Fibroblast of mammary gland (primary cell): ENCODE data around the gene RNF17.
"Not testable (repeated sequence)": the region's sequence is repeated elsewhere in the genome, so short reads cannot be mapped to it uniquely, and the experiment has no call there.

Experiments used
- DNase-seq: peaks from one replicate; pipeline ENCODE4 v3.0.0-alpha.2; 2010; ENCODE audit warnings: low read depth
- H3K4me3 ChIP-seq: 2 replicates; pipeline ENCODE4 v1.5.1; 2011; ENCODE audit warnings: low read depth, mild to moderate bottlenecking, low read length, moderate library complexity; ENCODE audit not compliant: control insufficient read depth
- TF ChIP-seq, protein P1 (sequence below): conservative IDR thresholded peaks from 2 replicates; pipeline ENCODE4 v1.5.1; 2011; ENCODE audit warnings: low read depth, low read length, inconsistent platforms; ENCODE audit not compliant: control insufficient read depth, insufficient read depth

The RNF17 gene

DNA sequence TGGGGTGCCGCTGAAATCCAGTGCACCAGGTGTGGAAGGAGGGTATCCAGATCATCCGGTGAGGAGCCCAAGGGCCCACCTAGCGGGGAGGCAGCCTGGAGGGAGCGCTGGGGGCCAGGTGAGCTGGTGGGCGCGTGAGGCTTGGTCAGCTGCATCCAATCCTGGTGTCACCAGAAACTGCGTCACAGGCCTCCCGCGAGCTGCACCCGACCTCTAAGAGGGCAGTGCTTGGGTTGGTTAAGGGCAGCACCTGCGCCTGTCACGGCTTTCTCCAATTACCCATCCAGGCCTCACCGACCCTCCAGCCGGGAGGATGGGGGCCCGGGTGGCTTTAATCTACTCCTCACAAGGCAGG lies 284 bp downstream of the RNF17 start:
- TF ChIP-seq, protein P1, sequence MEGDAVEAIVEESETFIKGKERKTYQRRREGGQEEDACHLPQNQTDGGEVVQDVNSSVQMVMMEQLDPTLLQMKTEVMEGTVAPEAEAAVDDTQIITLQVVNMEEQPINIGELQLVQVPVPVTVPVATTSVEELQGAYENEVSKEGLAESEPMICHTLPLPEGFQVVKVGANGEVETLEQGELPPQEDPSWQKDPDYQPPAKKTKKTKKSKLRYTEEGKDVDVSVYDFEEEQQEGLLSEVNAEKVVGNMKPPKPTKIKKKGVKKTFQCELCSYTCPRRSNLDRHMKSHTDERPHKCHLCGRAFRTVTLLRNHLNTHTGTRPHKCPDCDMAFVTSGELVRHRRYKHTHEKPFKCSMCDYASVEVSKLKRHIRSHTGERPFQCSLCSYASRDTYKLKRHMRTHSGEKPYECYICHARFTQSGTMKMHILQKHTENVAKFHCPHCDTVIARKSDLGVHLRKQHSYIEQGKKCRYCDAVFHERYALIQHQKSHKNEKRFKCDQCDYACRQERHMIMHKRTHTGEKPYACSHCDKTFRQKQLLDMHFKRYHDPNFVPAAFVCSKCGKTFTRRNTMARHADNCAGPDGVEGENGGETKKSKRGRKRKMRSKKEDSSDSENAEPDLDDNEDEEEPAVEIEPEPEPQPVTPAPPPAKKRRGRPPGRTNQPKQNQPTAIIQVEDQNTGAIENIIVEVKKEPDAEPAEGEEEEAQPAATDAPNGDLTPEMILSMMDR = no peak
- no peak overlapping the region for H3K4me3 ChIP-seq
- no peak for DNase-seq

DNA sequence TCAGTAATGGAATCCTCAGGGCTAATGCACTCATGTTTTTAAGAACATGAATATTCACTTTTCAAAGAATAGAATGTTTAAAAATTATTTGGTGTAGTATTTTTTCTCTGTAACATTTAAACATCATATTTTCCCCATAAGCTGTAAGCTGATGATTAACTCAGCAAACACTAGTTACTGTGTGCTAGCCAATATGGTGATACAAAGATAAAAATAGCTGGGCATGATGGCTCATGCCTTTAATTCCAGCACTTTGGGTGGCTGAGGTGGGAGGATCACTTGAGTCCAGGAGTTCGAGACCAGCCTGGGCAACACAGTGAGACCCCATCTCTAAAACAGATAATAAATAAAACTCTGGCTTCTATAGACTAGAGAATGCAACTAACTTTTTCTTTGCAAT lies 13.2 kb downstream of the RNF17 start:
- DNase-seq = no peak
- H3K4me3 ChIP-seq = no peak overlapping the region
- TF ChIP-seq, protein P1 = no peak

DNA sequence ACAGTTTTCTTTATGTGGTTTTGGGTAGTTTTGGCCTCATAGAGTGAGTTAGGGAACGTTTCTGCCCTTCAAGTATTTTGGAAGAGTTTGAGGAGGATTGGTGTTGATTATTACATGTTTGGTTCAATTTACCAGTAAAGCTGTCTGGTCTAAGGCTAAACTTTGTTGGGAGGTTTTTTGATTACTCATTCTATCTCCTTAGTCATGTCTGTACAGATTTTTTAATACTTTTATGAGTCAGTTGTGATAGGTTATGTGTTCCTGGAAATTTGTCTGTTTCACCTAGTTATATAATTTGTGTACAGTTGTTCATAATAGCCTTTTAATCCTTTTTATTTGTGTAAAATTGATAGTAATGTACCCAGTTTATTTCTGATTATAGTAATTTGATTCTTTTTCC lies 20.4 kb downstream of the RNF17 start:
- DNase-seq = peak; percentile 6
- TF ChIP-seq, protein P1 = no peak

DNA sequence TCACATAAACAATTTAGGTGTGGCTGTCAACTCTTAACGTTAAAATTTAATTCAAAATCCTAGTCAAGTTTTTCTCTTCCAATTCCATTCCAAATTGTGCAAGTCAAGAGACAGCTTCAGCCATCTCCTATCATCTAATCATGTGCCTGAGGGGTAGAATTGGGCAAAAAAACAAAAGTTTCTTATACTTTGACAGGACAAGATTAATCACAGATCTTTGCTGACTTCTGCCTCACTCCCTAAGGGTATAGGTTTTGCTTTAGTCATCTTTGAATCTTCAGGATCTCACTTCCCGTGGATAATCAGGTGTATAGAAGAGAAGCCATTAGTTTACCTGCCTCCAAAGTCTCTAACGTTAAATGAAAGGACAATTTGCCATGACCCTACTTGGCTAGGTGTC lies 24.6 kb downstream of the RNF17 start:
- H3K4me3 ChIP-seq = no peak overlapping the region
- TF ChIP-seq, protein P1 = no peak
- no peak for DNase-seq

More for the DNA sequence above, 20.4 kb downstream of the RNF17 start:
- H3K4me3 ChIP-seq = no peak overlapping the region

DNA sequence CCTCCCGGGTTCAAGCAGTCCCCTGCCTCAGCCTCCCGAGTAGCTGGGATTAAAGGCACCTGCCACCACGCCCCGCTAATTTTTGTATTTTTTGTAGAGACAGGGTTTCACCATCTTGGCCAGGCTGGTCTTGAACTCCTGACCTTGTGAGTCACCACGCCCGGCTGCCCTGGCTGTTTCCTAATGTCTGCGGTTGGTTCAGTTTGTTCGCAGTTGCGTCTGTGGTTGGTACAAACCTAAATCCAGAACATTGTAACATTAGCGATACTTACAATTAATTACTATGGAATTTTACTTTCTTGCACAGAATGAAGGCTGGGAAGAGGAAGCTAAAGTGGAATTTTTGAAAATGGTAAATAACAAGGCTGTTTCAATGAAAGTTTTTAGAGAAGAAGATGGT lies 38.1 kb downstream of the RNF17 start:
- peak; percentile 19 for DNase-seq
- H3K4me3 ChIP-seq = no peak overlapping the region
- TF ChIP-seq, protein P1 = no peak

DNA sequence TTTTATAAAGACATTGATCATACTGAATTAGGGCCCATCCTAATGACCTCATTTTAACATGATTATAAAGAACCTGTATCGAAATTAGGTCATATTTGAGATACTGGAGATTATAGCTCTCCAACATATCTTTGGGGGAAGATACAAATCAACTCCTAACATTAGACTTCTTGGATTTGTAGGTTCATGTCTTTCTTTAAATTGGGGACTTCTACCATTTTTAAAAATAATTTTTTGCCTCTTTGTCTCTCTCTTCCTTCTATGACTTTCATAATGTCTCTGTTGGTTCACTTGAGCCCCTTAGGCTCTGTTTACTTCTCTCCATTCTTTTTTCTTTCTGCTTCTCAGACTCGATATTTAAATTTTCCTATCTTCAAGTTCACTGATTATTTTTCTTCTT lies 57.2 kb downstream of the RNF17 start:
- TF ChIP-seq, protein P1 = no peak
- DNase-seq = no peak
- H3K4me3 ChIP-seq = no peak overlapping the region

DNA sequence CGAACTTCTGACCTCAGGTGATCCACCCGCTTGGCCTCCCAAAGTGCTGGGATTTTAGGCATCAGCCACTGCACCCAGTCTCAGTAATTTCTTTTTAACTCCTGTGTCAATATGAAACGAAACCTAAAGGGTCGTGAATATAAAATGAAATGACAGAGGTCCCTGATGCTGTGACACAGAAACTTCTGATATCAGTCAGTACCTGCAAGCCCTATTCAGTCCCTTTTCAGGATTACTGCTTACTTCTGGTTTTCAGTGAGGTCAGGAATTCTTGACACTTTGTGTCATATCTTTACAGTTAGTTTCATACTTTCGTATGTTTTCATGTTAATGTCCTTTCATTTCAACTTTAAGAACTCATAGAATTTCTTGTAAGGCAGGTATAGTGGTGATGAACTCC lies 58.7 kb downstream of the RNF17 start:
- TF ChIP-seq, protein P1 = no peak
- no peak overlapping the region for H3K4me3 ChIP-seq
- DNase-seq = no peak

DNA sequence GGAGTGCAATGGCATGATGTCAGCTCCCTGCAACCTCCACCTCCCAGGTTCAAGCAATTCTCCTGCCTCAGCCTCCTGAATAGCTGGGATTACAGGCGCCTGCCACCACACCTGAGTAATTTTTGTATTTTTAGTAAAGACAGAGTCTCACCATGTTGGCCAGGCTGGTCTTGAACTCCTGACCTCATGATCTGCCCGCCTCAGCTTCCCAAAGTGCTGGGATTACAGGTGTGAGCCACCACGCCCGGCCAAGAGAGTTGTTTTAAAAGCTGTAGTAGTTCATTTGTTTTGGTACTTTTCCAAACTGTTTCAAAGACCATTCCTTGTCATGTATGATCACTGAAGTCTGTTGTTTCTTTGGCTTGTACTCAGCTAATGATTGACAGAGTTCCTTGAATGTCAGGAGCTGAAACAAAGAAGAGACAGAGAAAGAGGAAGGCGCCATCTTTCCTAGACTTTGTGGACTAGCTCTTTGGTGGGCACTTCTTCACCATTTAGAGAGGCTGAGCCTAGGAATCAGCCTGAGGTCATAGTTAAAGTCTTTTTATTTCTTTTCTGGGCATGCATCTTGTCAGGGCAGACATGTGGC lies 59.2 kb downstream of the RNF17 start:
- not testable (repeated sequence) for DNase-seq, H3K4me3 ChIP-seq
